ENCODE data around the gene ZYG11B.
"Not testable (repeated sequence)": the region's sequence is repeated elsewhere in the genome, so short reads cannot be mapped to it uniquely, and the experiment has no call there.

Gene ZYG11B

DNA sequence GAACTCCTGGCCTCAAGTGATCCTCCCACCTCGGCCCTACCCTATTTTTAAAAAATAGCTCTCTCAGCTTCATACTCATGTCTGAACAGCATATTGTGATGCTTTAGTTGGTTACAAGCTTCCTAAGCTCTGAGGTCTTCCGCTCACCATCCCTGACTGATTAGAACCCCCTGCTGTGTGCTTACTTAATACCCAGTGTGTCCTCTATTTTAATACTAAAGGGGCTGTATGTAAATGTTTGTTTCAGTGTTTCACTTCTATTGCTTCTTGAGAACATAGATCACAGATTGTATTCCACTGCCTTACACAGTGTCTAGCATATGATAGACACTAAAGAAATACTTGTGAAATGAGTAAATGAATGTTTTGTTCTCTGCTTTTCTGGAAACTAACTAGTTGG is 29.8 kb downstream of the ZYG11B start:
- no peak for DNase-seq (ENCODE audit: low spot score)

DNA sequence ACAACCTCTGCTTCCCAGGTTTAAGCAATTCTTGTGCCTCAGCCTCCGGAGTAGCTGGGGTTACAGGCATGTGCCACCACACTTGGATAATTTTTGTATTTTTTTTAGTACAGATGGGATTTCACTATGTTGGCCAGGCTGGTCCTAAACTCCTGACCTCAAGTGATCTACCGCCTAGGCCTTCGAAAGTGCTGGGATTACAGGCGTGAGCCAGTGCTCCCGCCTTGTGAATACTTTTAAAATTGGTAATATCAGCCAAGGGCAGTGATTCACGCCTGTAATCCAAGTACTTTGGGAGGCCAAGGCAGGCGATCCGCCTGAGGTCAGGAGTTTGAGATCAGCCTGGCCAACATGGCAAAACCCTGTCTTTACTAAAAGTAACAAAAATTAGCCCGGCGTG is 33.7 kb downstream of the ZYG11B start:
- DNase-seq (ENCODE audit: low spot score): no peak

DNA sequence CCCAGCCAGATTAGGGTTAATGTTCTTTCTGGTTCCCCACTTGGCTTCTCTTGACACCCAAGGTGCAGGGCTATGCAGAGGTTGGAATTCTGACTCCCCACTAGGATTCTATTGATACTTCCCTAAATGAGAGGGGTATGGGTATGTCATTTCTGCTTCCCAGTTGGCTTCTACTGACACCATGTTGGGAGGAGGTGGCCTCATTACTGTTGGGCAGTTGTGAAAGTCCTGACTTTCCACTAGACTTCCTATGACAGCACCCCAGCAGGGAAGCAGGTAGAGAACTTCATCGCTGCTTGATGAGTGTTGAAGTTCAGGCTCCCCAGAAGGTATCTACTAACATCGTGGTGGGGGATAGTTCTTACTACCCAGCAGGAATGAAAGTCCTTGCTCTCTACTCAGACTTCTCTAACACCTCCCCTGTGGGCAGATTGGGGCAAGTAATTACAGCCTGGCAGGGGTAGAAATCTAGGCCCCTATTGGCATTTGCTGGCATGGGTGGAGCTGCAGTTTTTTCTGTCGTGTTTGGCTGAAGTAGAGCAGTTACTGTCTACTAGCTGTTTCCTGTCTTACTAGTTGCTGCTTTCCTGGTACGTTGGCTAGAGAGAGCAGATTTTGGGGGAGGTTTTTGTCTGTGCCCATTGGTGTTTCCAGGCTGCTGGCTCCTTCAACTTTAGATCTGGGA is 41.5 kb downstream of the ZYG11B start:
- DNase-seq (ENCODE audit: low spot score): no peak

DNA sequence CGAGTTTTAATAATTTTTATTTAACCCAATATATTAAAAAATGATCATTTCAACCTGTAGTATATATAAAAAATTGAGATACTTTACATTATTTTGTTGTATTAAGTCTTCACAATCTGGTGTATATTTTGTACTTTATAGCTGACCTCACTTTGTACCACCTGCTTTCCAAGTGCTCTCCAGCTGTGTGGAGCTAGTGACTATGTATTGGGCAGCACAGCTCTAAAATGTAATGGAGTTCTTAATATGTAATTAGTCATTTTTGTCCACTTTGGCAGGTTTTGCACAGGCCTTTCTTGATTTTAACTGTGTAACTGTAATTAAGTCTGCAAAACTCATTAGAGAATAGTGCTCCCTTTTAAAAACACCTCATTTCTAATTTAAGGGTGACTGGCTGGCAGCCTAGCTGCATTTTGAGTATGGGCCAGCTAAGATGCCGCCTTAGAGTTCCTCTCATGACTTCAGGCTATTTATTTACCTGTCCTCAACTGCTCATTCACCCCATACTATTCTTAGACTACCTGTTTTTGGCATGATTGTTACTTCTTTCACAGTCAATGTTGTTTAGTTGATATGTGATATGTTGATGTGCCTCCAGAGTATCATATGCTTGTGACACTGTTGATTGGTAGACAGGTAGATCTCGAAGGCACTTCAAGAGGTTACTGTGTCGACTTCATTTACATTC is 43.2 kb downstream of the ZYG11B start:
- DNase-seq (ENCODE audit: low spot score): no peak

DNA sequence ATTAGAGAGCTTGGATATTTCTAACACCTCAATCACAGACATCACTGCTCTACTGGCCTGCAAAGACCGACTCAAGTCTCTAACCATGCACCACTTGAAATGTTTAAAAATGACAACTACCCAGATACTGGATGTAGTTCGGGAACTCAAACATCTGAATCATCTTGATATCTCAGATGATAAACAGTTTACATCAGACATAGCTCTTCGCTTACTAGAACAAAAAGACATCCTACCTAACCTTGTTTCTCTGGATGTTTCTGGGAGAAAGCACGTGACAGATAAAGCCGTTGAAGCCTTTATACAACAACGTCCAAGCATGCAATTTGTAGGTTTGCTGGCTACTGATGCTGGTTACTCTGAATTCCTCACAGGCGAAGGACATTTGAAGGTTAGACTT is 45.1 kb downstream of the ZYG11B start:
- no peak for DNase-seq (ENCODE audit: low spot score)

DNA sequence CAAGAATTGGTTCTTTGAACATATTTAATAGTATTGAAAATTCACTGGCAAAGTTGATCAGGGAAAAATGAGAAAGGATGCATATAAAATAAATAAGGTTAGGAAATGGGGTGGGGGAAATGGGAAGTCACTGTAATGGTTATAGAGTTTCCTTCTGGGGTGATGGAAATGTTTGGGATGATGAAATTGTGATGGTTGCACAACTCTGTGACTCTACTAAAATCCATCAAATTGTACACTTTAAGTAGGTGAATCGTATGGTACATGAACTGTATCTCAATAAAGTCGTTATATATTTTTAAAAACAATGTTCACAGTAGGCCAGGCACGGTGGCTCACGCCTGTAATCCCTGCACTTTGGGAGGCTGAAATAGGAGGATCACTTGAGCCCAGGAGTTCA is 59.9 kb downstream of the ZYG11B start:
- no peak for DNase-seq (ENCODE audit: low spot score)

DNA sequence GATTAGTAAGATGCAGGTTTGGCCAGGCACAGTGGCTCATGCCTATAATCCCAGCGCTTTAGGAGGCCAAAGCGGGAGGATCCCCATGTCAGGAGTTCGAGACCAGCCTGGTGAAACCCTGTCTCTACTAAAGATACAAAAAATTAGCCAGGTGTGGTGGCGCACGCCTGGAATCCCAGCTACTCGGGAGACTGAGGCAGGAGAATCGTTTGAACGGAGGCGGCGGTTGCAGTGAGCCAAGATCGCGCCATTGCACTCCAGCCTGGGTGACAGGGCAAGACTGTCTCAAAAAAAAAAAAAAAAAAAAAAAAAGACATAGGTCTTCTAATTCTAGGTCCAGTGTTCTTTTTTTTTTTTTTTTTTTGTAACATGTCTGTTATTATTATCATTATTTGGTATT is 64.2 kb downstream of the ZYG11B start:
- not testable (repeated sequence) for DNase-seq (ENCODE audit: low spot score)

DNA sequence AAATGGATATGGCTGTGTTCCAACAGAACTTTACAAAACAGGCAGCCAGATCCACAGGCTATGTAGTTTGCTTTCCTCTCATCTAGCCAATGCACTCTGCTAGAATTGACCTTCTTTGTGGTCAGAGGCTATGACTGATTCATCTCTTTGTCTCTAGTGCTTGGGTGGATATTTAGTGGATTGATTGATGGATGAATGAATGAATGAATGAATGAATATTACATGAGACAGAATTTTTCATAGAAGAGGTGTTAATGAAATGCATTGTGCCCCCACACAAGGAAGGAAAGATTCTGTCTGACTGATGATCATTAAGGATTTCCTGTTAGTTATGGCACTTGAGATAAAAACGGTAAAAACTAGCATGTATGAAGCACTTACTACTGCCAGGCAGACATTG is 65.8 kb downstream of the ZYG11B start:
- DNase-seq (ENCODE audit: low spot score): no peak

DNA sequence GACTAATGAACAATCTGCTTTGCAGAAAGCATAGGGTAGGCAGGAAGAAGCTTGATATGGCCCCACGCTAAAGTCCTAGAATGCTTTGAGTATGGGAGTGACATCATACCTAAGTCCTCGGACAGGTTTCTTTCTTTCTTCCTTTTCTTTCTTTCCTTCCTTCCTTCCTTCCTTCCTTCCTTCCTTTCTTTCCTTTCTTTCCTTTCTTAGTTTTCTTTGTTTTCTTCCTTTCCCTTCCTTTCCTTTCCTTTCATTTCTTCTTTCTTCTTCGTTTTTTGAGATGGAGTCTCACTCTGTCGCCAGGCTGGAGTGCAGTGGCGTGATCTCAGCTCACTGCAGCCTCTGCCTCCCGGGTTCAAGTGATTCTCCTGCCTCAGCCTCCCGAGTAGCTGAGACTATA is 67.5 kb downstream of the ZYG11B start:
- DNase-seq (ENCODE audit: low spot score): not testable (repeated sequence)

DNA sequence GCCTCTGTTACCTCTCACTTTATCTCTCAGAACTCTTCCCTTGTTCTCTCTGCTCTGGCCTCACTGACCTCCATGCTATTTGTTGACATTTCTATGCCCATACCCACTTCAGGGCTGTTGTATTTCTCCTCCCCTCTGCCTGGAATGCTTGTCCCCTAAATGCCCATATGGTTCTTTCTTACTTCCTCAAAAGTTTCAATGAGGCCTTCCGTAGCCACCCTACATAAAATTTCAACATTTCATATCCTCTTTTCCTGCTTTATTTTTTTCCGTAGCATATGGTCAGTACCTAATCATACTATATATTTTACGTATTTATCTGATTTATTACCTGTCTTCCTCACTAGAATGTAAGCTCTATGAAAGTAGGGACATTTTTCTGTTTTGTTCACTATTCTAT is 69.2 kb downstream of the ZYG11B start:
- no peak for DNase-seq (ENCODE audit: low spot score)

DNA sequence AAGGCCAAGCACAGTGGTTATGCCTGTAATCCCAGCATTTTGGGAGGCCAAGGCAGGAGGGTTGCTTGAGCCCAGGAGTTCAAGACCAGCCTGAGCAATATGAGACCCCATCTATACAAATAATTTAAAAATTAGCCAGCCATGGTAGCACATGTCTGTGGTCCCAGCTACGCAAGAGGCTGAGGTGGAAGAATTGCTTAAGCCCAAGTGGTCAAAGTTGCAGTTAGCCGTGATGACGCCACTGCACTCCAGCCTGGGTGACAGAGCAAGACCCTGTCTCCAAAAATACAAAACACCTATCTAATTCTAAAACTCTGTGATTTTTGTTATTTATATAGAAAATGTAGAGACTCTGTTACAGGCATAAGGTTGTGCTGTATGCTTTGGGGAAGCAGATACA is 72.1 kb downstream of the ZYG11B start:
- DNase-seq (ENCODE audit: low spot score): no peak

DNA sequence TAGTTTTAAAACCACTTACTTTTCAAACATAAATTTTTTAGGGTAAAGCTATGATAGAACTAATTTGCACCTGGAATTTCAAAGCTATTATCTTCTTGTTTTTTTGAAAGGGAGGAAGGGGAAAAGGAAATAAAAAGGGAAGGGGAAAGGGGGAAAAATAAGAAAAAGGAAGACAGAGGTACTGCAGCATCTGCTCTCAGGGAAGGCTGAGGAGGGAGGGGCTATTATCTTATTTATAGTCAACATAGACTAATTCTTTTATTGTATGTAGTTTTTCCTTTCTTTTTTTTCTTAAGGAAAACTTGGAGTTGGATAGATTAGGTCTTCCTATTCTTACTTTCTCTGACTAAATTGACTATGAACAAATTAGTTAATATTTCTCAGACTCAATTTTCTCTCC is 74.8 kb downstream of the ZYG11B start:
- no peak for DNase-seq (ENCODE audit: low spot score)

DNA sequence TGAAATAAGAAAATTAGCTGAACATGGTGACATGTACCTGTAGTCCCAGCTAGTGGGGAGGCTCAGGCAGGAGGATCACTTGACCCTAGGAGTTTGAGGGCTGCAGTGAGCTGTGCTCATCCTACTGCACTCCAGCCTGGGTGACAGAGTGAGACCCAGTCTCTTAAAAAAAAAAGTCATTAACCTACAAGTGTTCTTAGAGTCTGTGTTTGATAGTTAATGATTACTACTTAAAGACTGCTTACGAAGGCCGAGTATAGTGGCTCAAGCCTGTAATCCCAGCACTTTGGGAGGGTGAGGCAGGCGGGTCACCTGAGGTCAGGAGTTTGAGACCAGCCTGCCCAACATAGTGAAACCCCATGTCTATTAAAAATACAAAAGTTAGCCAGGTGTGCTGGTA is 77.8 kb downstream of the ZYG11B start:
- DNase-seq (ENCODE audit: low spot score): not testable (repeated sequence)

DNA sequence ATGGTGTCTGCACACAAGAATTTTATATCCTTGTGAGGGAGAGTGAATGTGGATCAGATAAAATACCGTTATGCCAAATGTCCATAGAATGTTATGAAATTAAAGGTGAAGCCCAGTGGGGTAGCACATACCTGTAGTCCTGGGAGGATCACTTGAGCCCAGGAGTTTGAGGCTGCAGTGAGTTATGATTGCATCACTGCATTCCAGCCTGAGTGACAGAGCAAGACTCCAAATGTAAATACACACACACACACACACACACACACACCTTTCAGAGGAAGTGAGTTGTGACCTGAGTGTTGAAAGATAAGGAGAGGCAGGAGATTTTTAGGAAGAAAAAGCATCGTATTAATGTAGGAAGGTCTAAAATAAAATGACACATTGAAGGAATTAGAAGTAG is 88.2 kb downstream of the ZYG11B start:
- no peak for DNase-seq (ENCODE audit: low spot score)

DNA sequence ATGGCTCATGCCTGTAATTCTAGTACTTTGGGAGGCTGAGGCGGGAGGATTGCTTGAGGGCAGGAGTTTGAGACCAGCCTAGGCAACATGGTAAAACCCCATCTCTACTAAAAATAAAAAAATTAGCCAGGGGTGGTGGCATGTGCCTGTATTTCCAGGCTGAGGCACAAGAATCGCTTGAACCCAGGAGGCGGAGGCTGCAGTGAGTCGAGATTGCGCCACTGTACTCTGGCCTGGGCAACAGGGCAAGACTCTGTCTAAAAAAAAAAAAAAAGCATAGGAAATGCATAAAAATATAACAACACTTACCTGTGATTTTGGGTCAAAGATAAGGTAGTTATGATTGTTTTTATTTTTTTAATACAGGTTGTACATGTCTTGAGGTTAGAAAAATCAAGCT is 94.6 kb downstream of the ZYG11B start:
- DNase-seq (ENCODE audit: low spot score): not testable (repeated sequence)

DNA sequence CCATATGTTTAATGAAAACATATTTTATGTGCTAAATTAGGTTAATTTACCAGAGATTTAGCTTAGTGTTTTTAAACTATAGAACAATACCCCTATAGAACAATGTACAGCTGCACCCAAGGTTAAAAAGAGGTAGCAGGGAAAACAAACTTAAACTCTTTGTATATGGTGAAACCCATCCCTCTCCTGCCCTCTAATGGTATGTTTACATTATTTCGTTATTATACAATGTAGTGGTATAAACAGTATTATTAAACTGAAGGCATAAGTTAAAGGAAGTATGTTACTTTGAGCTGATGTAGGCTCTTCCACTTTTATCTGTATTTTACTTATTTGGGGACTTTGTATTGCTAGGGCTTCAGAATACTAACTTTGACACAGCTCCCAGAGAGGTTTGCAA is 99.6 kb downstream of the ZYG11B start:
- no peak for DNase-seq (ENCODE audit: low spot score)

DNA sequence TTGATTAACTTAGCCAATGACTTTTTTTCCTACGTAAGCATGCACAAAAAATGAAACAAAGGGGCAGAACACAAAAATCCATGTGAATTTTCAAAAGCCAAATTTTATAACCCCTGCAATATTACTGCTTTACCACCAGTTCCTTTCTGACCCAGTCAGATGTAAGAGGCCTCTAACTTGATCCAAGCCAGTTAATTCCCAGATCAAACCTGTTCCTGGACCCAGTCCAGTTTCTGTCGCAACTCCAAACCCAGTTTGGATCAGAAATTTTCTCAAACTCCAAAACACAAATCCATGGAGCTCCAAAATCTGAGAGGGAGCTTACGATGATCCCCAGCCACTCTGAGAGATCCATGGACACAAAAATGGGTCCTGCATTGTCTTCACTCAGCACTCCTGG is 108.5 kb downstream of the ZYG11B start:
- no peak for DNase-seq (ENCODE audit: low spot score)

DNA sequence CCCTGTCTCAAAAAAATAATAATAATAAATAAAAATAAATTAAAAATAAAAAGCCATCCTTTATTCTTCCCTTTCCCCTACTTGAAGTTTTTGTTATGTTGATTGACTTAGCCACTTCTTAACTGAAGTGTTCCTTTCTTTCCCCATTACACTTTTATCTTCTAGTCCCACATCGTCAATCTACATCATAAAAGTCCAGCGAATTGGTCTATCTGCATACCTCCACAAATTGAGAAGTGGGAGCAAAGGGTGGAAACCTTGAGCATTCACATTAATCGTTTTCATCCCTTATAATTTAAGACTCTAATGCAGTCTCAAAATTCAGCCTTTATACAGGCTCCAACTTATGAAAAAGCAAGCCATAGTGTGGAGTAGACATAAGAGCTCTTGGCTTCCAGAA is 109.8 kb downstream of the ZYG11B start:
- no peak for DNase-seq (ENCODE audit: low spot score)

DNA sequence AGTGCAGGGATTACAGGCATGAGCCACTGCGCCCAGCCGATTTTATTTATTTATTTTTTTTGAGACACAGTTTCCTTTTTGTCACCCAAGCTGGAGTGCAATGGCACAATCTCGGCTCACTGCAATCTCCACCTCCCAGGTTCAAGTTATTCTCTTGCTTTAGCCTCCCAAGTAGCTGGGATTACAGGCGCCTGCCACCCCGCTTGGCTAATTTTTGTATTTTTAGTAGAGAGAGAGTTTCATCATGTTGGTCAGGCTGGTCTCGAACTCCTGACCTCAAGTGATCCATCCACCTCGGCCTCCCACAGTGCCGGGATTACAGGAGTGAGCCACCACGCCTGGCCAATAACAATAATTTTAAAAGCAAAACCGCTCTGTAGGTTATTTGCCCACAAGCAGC is 112.9 kb downstream of the ZYG11B start:
- DNase-seq (ENCODE audit: low spot score): not testable (repeated sequence)

DNA sequence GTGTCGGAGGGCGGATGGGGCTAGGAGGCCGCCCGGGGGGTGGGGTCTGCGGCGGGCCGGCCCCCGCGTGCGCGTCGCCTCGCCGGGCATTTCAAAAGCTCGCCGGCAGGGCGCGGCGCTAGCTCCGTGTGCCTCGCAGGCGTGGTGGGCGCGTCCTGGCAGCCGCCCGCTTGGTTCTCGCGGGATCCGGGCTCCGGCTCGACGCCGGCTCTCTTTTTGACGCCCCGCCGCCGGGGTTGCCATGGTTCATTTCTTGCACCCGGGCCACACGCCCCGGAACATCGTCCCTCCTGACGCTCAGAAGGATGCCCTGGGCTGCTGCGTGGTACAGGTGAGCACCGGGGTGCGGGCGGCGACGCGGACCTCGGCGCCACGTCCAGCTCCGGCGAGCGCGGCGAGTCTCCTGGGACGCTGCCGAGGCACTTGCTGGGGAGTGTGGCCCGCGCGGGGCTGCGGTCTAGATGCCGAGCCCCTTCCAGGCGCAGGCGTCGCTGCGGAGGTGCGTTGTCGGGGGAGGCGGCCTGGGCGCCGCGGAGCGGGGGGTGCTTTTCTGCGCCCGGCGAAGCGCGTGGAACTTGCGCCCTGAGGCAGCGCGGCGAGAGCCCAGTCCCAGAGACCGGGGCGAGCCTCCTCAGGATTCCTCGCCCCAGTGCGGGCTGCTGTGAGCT is 116.5 kb downstream of the ZYG11B start, which contains the start of gene ZYG11A:
TSS of gene ZYG11A (plus strand) at position 118 of the 668 bp plus-strand sequence. CDS start at position 242, 124 bp downstream.
- peak; percentile 70 for DNase-seq (ENCODE audit: low spot score)

DNA sequence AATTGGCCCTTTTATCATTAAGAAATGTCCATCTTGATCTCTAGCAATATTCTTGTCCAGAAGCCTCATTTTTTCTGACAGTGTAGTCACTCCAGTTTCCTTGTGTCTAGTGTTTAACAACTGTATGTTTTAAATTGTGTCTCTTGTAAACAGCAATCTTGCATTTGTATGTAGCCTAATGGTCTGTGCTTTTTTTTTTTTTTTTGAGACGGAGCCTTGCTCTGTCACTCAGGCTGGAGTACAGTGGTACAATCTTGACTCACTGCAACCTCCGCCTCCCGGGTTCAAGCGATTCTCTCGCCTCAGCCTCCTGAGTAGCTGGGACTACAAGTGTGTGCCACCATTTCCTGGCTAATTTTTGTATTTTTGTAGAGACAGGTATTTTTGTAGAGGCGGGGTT is 118.9 kb downstream of the ZYG11B start:
- DNase-seq (ENCODE audit: low spot score): not testable (repeated sequence)

DNA sequence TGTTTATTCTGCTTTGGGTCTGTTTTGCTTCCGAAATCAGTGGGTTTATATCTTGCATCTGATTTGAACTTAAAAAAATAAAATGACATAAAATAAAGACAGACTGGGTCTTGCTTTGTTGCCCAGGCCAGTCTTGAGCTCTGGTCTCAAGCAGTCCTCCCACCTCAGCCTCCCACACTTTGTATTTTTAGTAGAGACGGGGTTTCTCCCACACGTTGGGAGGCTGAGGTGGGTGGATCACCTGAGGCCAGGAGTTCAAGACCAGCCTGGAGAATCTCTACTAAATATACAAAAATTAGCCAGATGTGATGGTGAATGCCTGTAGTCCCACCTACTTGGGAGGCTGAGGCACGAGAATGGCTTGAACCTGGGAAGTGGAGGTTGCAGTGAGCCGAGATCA is 122.2 kb downstream of the ZYG11B start:
- no peak for DNase-seq (ENCODE audit: low spot score)

DNA sequence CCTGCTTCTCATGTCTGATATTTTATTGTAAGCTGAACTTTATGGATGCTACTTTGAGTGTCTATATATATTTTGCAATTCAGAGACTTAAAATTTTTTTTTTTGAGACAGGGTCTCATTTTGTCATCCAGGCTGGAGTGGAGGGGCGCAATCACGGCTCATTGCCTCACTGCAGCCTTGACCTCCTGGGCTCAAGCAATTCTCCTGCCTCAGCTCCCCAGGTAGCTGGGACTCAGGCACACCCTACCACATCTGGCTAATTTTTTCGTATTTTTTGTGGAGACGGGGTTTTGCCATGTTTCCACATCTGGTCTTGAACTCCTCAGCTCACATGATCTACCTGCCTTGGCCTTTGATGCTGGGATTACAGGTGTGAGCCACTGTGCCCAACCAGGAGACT is 124.7 kb downstream of the ZYG11B start:
- no peak for DNase-seq (ENCODE audit: low spot score)
